Stimulated activated naive CD8-positive, alpha-beta T cell treated with anti-CD3 and anti-CD28 coated beads, Interleukin-15, Interleukin-2, amounts not matched to agents 100 ng/mL and 50 ng/mL, for 24 hours (primary cell): ENCODE data around the gene TTC22.

ENCODE experiments used
- H3K27ac Mint-ChIP-seq: one replicate; pipeline ENCODE4 v1.8.0; 2021; ENCODE audit warnings: mild to moderate bottlenecking, mixed read lengths
- H3K27me3 Mint-ChIP-seq: one replicate; pipeline ENCODE4 v1.8.0; 2021; ENCODE audit warnings: mixed read lengths
- H3K36me3 Mint-ChIP-seq: one replicate; pipeline ENCODE4 v1.8.0; 2021; ENCODE audit warnings: low read depth, mixed read lengths
- H3K4me1 Mint-ChIP-seq: one replicate; pipeline ENCODE4 v1.8.0; 2021; ENCODE audit warnings: low read depth, mixed read lengths
- H3K4me3 Mint-ChIP-seq: one replicate; pipeline ENCODE4 v1.8.0; 2021; ENCODE audit warnings: mild to moderate bottlenecking, mixed read lengths
- H3K9me3 Mint-ChIP-seq: one replicate; pipeline ENCODE4 v1.8.0; 2021; ENCODE audit warnings: mixed read lengths

TTC22 gene

GRCh38 chr1:54805981-54806381, 4.9 kb upstream of the TTC22 start:
- H3K4me1 Mint-ChIP-seq = peaks cover 22% of the 10 kb centered on the region
- H3K36me3 Mint-ChIP-seq = no peaks in the 10 kb centered on the region
- H3K27ac Mint-ChIP-seq = no peak overlapping the region
- no peak overlapping the region for H3K4me3 Mint-ChIP-seq
- H3K9me3 Mint-ChIP-seq = no peaks in the 10 kb centered on the region
- H3K27me3 Mint-ChIP-seq = no peaks in the 10 kb centered on the region

DNA sequence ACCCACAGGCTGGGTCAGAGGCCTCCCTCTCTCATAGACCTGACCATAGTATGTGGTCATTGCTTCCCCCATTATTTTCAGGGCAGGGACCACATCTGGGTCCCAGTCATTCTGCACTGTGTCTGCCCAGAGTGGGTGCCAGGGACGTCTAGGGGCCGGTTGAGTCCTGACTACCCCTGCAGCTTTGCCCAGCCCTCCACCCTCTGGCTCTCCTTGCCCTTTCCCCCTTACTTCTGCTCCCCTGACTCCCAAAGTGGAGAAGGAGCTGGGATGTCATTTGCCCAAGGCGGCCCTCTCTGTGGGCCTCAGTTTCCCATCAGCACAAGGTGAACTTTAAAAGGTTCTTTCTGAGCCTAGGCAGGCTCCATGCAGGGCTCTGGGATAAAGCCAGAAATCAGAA, 4.3 kb upstream of the TTC22 start:
- H3K4me1 Mint-ChIP-seq = peaks cover 22% of the 10 kb centered on the region
- H3K4me3 Mint-ChIP-seq = no peak overlapping the region
- H3K27ac Mint-ChIP-seq = no peak overlapping the region

DNA sequence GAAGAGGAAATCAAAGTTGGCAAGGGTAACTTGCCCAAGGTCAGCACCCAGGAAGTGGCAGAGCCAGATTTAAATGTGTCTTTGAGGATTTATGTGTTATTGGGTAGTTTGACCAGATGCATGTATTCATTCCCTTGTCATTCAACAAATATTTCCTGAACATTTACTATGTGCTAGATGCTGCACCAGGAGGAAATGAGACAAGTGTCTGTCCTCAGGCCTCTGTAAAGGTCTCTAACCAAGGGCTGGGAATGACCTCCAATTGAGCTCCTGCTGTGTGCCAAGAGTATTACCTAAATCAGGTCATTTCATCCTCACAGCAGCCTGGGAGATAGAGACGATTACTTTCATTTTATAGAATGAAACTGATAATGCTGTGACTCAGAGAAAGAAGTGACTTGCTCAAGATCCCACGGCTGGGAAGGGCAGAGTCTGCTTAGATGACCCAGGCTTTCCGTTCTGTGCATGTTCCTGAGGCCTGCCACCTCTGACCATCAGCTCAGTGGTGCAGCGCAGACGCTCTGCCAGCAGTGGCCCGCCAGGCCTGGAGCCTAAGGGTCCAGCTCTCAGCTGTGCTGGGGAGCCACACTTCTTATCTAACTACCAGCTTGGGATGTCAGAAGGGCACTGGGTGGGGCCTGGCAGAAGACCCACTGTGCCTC, 3.5 kb upstream of the TTC22 start:
- Mint-ChIP-seq H3K9me3 (no peaks in the 10 kb centered on the region), H3K4me3 (no peak overlapping the region), H3K27me3 (no peaks in the 10 kb centered on the region), H3K36me3 (no peaks in the 10 kb centered on the region), H3K27ac (no peak overlapping the region), H3K4me1 (peaks cover 31% of the 10 kb centered on the region)

More for the DNA sequence above, 4.3 kb upstream of the TTC22 start:
- Mint-ChIP-seq H3K27me3 (no peaks in the 10 kb centered on the region), H3K9me3 (no peaks in the 10 kb centered on the region), H3K36me3 (no peaks in the 10 kb centered on the region)

- Mint-ChIP-seq H3K27me3 (no peaks in the 10 kb centered on the region), H3K36me3 (no peaks in the 10 kb centered on the region), H3K27ac (no peak overlapping the region), H3K4me3 (no peak overlapping the region), H3K9me3 (no peaks in the 10 kb centered on the region), H3K4me1 (peaks cover 37% of the 10 kb centered on the region)
Observed at GRCh38 chr1:54803761-54804470, 2.8 kb upstream of the TTC22 start.

DNA sequence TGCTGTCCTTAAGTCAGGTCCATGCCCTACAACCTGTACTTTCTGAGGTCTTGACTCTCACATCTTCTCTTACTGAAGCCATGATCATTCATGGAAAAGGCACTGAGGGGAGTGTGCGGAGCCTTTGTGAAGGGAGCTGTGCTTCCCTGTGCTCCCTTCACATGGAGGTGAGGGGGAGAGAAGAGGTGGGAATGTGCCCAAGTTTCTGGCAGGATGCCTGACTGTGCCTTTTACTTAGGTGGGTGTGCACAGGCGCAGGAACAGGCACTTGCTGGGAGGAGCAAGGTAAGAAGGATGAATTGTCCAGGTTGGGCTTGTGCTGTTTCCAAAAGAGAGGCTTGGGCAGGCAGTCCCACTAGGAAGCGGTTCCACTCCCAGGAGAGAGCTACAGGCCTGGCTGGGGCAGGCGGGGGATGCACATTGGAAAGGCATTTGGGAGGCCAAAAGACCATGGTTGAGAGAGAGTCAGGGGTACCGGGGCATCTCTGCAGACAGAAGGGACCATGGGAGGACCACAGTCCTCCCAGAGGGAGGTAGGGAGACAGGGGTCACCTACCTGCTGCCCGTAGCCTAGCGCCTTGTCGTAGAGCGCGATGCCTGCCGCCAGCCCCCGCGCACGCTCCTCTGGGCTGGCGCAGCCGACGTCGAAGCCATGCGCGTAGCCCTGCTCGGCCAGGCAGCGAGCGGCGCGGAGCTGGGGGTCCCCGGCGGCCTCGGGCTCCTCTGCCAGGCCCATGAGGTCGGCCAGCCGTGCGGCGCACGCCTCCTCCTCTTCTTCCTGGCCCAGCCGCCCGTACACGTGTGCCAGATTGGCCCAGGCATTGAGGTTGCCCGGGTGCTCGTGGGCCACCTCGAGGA, 853 bp downstream of the TTC22 start:
- H3K4me3 Mint-ChIP-seq = peak overlapping the region; percentile 86
- H3K4me1 Mint-ChIP-seq = peaks cover 50% of the 10 kb centered on the region
- peak overlapping the region; percentile 69 for H3K27ac Mint-ChIP-seq
- no peaks in the 10 kb centered on the region for H3K36me3 Mint-ChIP-seq
- H3K9me3 Mint-ChIP-seq = no peaks in the 10 kb centered on the region
- H3K27me3 Mint-ChIP-seq = no peaks in the 10 kb centered on the region

GRCh38 chr1:54798769-54799641, 2.1 kb downstream of the TTC22 start:
- H3K27ac Mint-ChIP-seq = peak overlapping the region; percentile 46
- H3K4me3 Mint-ChIP-seq = peak overlapping the region; percentile 70
- peaks cover 37% of the 10 kb centered on the region for H3K4me1 Mint-ChIP-seq

GRCh38 chr1:54798206-54798605, 2.9 kb downstream of the TTC22 start:
- Mint-ChIP-seq H3K27ac (no peak overlapping the region), H3K9me3 (no peaks in the 10 kb centered on the region), H3K27me3 (no peaks in the 10 kb centered on the region), H3K36me3 (no peaks in the 10 kb centered on the region), H3K4me3 (no peak overlapping the region), H3K4me1 (peaks cover 36% of the 10 kb centered on the region)

More at GRCh38 chr1:54798769-54799641, 2.1 kb downstream of the TTC22 start:
- no peaks in the 10 kb centered on the region for H3K9me3 Mint-ChIP-seq
- no peaks in the 10 kb centered on the region for H3K36me3 Mint-ChIP-seq
- H3K27me3 Mint-ChIP-seq = no peaks in the 10 kb centered on the region

- peaks cover 4% of the 10 kb centered on the region for H3K36me3 Mint-ChIP-seq
- no peaks in the 10 kb centered on the region for H3K27me3 Mint-ChIP-seq
- peaks cover 35% of the 10 kb centered on the region for H3K4me1 Mint-ChIP-seq
- H3K9me3 Mint-ChIP-seq = peaks cover 3% of the 10 kb centered on the region
- no peak overlapping the region for H3K27ac Mint-ChIP-seq
- no peak overlapping the region for H3K4me3 Mint-ChIP-seq
Observed at GRCh38 chr1:54796902-54797301, 4.2 kb downstream of the TTC22 start.

DNA sequence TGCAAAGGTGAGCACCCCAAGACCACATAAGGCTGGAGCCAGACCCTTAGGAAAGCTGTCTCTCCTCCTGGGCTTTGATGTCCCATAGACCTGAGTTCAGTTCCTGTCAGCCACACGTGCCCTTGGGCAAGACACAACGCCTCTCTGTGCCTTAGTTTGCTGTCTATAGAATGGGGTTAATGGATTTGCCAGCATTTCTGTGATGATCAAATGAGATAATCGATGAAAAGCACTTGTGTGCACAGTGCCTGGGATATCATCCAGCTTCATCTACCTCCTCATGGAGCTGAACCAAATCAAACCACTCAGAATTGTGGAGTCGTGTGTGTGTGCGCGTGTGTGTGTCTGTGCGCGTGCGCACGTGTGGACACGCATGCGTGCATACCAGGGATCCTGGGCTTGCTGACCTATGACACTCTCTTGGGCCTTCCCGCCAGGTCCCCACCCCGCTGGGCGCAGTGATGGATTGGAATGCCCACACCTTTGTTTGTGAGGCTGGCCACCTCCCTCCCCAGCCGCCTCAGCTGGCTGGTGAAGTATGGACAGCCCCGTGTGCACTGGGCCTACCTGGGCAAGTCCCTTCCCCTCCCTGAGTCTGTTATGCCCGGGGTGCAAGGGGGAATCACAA, 5.2 kb downstream of the TTC22 start:
- Mint-ChIP-seq H3K9me3 (peaks cover 4% of the 10 kb centered on the region), H3K27ac (no peak overlapping the region), H3K36me3 (peaks cover 6% of the 10 kb centered on the region), H3K27me3 (no peaks in the 10 kb centered on the region), H3K4me3 (no peak overlapping the region), H3K4me1 (peaks cover 27% of the 10 kb centered on the region)

DNA sequence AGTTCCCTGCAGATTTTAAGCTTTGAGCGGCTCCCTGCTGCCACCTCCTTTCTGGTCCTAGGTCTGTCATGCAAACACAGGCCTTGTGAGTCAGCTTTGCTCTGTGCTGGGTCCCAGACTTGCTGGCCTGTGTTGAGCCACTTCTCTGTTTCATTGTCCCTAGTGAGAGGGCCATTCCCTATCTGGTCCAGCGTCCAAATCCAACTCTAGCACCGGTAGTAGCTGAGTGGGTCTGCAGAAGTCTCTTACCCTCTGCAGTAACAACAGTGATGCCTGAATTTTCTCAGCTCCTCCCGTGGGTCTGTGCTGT, 5.8 kb downstream of the TTC22 start:
- H3K36me3 Mint-ChIP-seq = peaks cover 6% of the 10 kb centered on the region
- no peak overlapping the region for H3K27ac Mint-ChIP-seq
- peaks cover 4% of the 10 kb centered on the region for H3K9me3 Mint-ChIP-seq
- H3K4me3 Mint-ChIP-seq = no peak overlapping the region
- H3K27me3 Mint-ChIP-seq = no peaks in the 10 kb centered on the region
- H3K4me1 Mint-ChIP-seq = peaks cover 26% of the 10 kb centered on the region

GRCh38 chr1:54794451-54795355, 6.4 kb downstream of the TTC22 start:
- peaks cover 4% of the 10 kb centered on the region for H3K9me3 Mint-ChIP-seq
- H3K36me3 Mint-ChIP-seq = peaks cover 6% of the 10 kb centered on the region
- peaks cover 20% of the 10 kb centered on the region for H3K4me1 Mint-ChIP-seq
- no peaks in the 10 kb centered on the region for H3K27me3 Mint-ChIP-seq
- H3K4me3 Mint-ChIP-seq = no peak overlapping the region
- H3K27ac Mint-ChIP-seq = peak overlapping the region; percentile 5

DNA sequence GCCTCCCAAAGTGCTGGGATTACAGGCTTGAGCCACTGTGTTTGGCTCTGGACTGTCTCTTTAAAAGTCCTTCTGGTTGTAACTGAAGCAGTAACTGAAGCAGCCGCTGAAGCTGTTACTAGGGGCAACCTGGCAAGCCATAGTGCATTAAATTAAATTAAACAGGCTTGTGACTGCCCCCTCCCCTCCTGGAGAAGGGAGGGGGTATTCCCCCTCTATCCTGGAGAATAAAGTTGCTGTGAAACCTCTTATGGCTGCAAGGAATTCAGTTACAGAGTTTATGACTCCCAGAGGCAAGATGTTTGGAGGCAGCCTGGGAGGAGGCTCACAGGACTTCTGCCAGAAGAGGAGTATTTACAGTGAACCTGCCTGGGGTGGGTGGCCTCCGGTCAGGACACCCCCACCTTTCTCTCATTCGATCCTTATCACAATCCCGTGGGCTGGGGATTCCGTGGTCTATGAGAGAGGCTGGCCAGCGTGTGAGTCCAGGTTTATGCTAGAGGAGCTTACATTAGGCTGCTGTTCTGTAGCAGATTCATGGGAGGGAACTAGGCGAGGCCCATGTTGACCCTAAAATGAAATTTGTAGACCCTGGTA, 8.3 kb downstream of the TTC22 start:
- H3K27ac Mint-ChIP-seq = no peak overlapping the region
- peaks cover 6% of the 10 kb centered on the region for H3K36me3 Mint-ChIP-seq
- no peaks in the 10 kb centered on the region for H3K27me3 Mint-ChIP-seq
- peaks cover 1% of the 10 kb centered on the region for H3K4me1 Mint-ChIP-seq
- H3K4me3 Mint-ChIP-seq = no peak overlapping the region
- peaks cover 4% of the 10 kb centered on the region for H3K9me3 Mint-ChIP-seq

DNA sequence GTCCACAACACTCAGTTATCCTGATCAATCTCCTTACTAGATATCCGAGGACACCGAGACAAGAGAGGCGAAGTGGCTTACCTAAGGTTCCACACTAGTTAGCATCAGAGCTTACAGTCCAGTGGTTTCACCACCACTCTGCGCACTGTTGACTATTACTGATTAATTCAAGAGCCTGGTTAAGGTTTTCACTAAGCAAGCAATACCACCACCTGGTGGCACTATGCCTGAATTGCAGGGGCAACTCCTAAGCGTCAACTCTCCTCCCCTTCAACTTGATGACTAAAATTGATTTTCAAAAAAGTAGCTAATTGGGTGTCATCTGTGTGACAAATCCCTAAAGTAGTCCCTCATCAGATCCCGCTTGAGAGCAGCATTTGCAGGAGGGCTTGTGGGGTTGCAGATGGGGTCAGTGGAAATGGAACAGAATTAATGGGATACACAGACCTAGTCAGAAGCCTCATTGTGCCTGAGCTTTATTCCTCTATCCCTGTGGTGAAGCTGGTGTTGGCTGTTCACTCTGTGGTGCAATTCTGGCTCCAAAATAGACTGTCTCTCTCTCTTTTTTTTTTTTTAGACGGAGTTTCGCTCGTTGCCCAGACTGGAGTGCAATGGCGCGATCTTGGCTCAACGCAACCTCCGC, 9.1 kb downstream of the TTC22 start:
- H3K9me3 Mint-ChIP-seq = peaks cover 4% of the 10 kb centered on the region
- no peak overlapping the region for H3K27ac Mint-ChIP-seq
- no peaks in the 10 kb centered on the region for H3K4me1 Mint-ChIP-seq
- H3K36me3 Mint-ChIP-seq = peaks cover 6% of the 10 kb centered on the region
- H3K4me3 Mint-ChIP-seq = no peak overlapping the region
- H3K27me3 Mint-ChIP-seq = no peaks in the 10 kb centered on the region
